Measurements from ENCODE around the gene GNAQ. TPM values are rescaled to one million over a fixed set of nuclear protein-coding genes. Genes with fewer than 3 reads are reported as not detected.

The GNAQ gene
- polyA plus RNA-seq, 1 donor (not counting 4 experiments of a cell fraction or from before 2014, with no cell fraction given), result 64.3 TPM

DNA sequence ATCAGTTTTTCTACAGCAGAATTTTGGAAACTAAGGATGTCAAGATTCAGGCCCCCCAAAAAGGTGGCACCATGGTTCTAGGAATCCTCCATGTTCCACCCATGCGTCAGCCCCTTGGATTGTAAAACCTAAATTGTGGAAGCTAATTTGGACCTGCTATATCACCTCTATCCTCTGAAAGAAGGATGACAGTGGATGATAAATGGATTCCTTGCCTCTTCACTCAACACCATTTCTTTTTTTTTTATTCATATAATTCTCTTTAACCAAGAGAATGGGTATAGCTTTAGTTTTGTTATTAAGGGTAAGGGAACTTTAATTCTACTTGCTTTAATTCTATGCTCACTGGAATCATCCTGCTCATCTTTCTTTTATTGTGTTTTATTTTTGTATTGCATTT, 71.8 kb downstream of the GNAQ start:
- Histone ChIP-seq H3K4me1 (ENCODE audit: control insufficient read depth, extremely low read depth, insufficient read depth, low read length) (peaks cover 20% of the 10 kb centered on the region), H4K20me1 (ENCODE audit: control insufficient read depth, extremely low read depth, insufficient read depth, low read length) (peaks cover 3% of the 10 kb centered on the region), H3K4me3 (ENCODE audit: control insufficient read depth in 2 of 3, extremely low read depth in 1 of 3, insufficient read depth in 2 of 3, low read depth in 1 of 3, low read length in 3 of 3) (no peak overlapping the region), H3K4me2 (ENCODE audit: control insufficient read depth, extremely low read depth, insufficient read depth, low read depth, low read length) (no peak overlapping the region), H3K27ac (ENCODE audit: control insufficient read depth, insufficient read depth, low read length) (no peak overlapping the region), H2AFZ (ENCODE audit: control insufficient read depth, low read length) (no peak overlapping the region), H3K27me3 (ENCODE audit: control insufficient read depth, extremely low read depth, insufficient read depth, low read length) (no peaks in the 10 kb centered on the region), H3K9me3 (ENCODE audit: control insufficient read depth, low read depth, low read length) (no peaks in the 10 kb centered on the region), H3K9ac (ENCODE audit: control insufficient read depth, extremely low read depth, insufficient read depth, low read length) (no peak overlapping the region), H3K9me1 (ENCODE audit: control insufficient read depth, extremely low read depth, insufficient read depth, low read length) (no peaks in the 10 kb centered on the region), H3K36me3 (ENCODE audit: control insufficient read depth in 2 of 2, extremely low read depth in 1 of 2, insufficient read depth in 2 of 2, low read length in 2 of 2) (no peaks in the 10 kb centered on the region), H3K79me2 (ENCODE audit: control insufficient read depth, insufficient read depth, low read length) (peaks cover 70% of the 10 kb centered on the region)
- dilution Hi-C loops (cut with MboI; ENCODE audit: extremely low pct_ligation_motif_present, low sequenced_read_pairs), result no loop called here
- no peak for DNase-seq (ENCODE audit: low read depth, low spot score)
- no peak for FAIRE-seq
- no peak for TF ChIP-seq CTCF (optimal IDR thresholded peaks at IDR 0.05 in 1 of 3, IDR thresholded peaks at IDR 0.05 in 1 of 3, conservative IDR thresholded peaks at IDR 0.05 in 1 of 3; ENCODE audit: extremely low read depth in 1 of 3, insufficient read depth in 2 of 3, low read length in 3 of 3)
- no peak for TF ChIP-seq EZH2 (IDR thresholded peaks at IDR 0.05; ENCODE audit: low read length)

DNA sequence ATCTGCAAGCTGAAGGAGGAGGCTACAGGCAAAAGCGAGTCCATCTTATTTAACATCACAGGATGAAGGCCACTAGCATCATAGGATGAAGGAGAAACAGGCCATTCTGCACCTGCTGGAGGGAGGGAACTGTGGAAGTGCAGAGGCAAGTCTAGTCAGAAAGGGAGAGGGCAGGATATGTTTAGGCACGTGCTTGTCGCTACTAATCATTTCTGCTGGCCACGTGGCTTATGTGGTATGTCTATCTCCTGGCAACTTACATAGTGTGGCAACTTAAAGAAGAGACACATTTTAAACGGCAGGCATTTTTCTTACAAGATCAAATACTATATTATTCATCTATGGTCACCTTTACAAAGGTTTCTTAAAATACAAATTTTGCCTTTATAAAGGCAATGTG, 74.0 kb downstream of the GNAQ start:
- H3K36me3 ChIP-seq (ENCODE audit: control insufficient read depth in 2 of 2, extremely low read depth in 1 of 2, insufficient read depth in 2 of 2, low read length in 2 of 2), result no peaks in the 10 kb centered on the region
- peaks cover 67% of the 10 kb centered on the region for H3K79me2 ChIP-seq (ENCODE audit: control insufficient read depth, insufficient read depth, low read length)
- H3K4me2 ChIP-seq (ENCODE audit: control insufficient read depth, extremely low read depth, insufficient read depth, low read depth, low read length), result peak overlapping the region; percentile 54
- no peak overlapping the region for H3K9ac ChIP-seq (ENCODE audit: control insufficient read depth, extremely low read depth, insufficient read depth, low read length)
- no peak overlapping the region for H2AFZ ChIP-seq (ENCODE audit: control insufficient read depth, low read length)
- no peak for TF ChIP-seq CTCF (optimal IDR thresholded peaks at IDR 0.05 in 1 of 3, IDR thresholded peaks at IDR 0.05 in 1 of 3, conservative IDR thresholded peaks at IDR 0.05 in 1 of 3; ENCODE audit: extremely low read depth in 1 of 3, insufficient read depth in 2 of 3, low read length in 3 of 3)
- no peak for TF ChIP-seq EZH2 (IDR thresholded peaks at IDR 0.05; ENCODE audit: low read length)
- FAIRE-seq (peak; percentile 97), DNase-seq (ENCODE audit: low read depth, low spot score) (no peak)
- dilution Hi-C loops (cut with MboI; ENCODE audit: extremely low pct_ligation_motif_present, low sequenced_read_pairs), result no loop called here
- no peaks in the 10 kb centered on the region for H3K9me3 ChIP-seq (ENCODE audit: control insufficient read depth, low read depth, low read length)
- H4K20me1 ChIP-seq (ENCODE audit: control insufficient read depth, extremely low read depth, insufficient read depth, low read length), result peaks cover 3% of the 10 kb centered on the region
- H3K27me3 ChIP-seq (ENCODE audit: control insufficient read depth, extremely low read depth, insufficient read depth, low read length), result no peaks in the 10 kb centered on the region
- peaks cover 25% of the 10 kb centered on the region for H3K4me1 ChIP-seq (ENCODE audit: control insufficient read depth, extremely low read depth, insufficient read depth, low read length)
- H3K27ac ChIP-seq (ENCODE audit: control insufficient read depth, insufficient read depth, low read length), result peak overlapping the region; percentile 67
- H3K4me3 ChIP-seq (ENCODE audit: control insufficient read depth in 2 of 3, extremely low read depth in 1 of 3, insufficient read depth in 2 of 3, low read depth in 1 of 3, low read length in 3 of 3), result no peak overlapping the region
- no peaks in the 10 kb centered on the region for H3K9me1 ChIP-seq (ENCODE audit: control insufficient read depth, extremely low read depth, insufficient read depth, low read length)

Measured in keratinocyte (primary cell).